GM23338 (cell line): ENCODE data around the gene ZFYVE27. TPM values are rescaled to one million over a fixed set of nuclear protein-coding genes. Genes with fewer than 3 reads are reported as not detected.

Source experiments
- ATAC-seq: fragments of 200-7000 bp; cut with Tn5 transposase; 3 replicates; pipeline ENCODE4 v1.9.1; 2020
- DNase-seq: peaks from one replicate; pipeline ENCODE4 v3.0.0-alpha.2; 2015; ENCODE audit warnings: low spot score
- H2AFZ ChIP-seq: fragments of 200-600 bp; sonication (generic); 2 replicates; pipeline ENCODE4 v1.8.0; 2016; ENCODE audit warnings: antibody characterized with exemption, mild to moderate bottlenecking, moderate library complexity
- H3F3A ChIP-seq: fragments of 200-600 bp; sonication (generic); replicated peaks from 2 replicates; pipeline ENCODE4 v1.8.0; 2017; ENCODE audit warnings: antibody characterized with exemption, mixed run types, low read depth
- H3K27ac ChIP-seq: fragments of 200-600 bp; sonication (generic); 2 replicates; pipeline ENCODE4 v1.6.1; 2016; ENCODE audit warnings: low read depth
- H3K27me3 ChIP-seq: fragments of 200-600 bp; sonication (generic); 2 replicates; pipeline ENCODE4 v1.8.0; 2016; ENCODE audit warnings: mild to moderate bottlenecking, mixed run types, moderate library complexity; ENCODE audit not compliant: insufficient read depth
- H3K36me3 ChIP-seq: fragments of 200-600 bp; sonication (generic); 2 replicates; pipeline ENCODE4 v1.8.0; 2016; ENCODE audit warnings: mild to moderate bottlenecking; ENCODE audit not compliant: insufficient read depth
- H3K4me1 ChIP-seq: fragments of 200-600 bp; sonication (generic); 2 replicates; pipeline ENCODE4 v1.8.0; 2016; ENCODE audit warnings: mild to moderate bottlenecking, moderate library complexity; ENCODE audit not compliant: insufficient read depth
- H3K4me2 ChIP-seq: fragments of 200-600 bp; sonication (generic); 2 replicates; pipeline ENCODE4 v1.7.1; 2017; ENCODE audit warnings: mixed run types
- H3K4me3 ChIP-seq: fragments of 200-600 bp; sonication (generic); 2 replicates; pipeline ENCODE4 v1.6.1; 2016; ENCODE audit warnings: mixed run types
- H3K79me2 ChIP-seq: fragments of 200-600 bp; sonication (generic); replicated peaks from 2 replicates; pipeline ENCODE4 v1.8.0; 2017; ENCODE audit warnings: mild to moderate bottlenecking; ENCODE audit not compliant: insufficient read depth
- H3K9me2 ChIP-seq: fragments of 200-600 bp; sonication (generic); 2 replicates; pipeline ENCODE4 v1.8.0; 2017; ENCODE audit not compliant: insufficient read depth
- H4K20me1 ChIP-seq: fragments of 200-600 bp; sonication (generic); replicated peaks from 2 replicates; pipeline ENCODE4 v1.8.0; 2017; ENCODE audit warnings: mild to moderate bottlenecking; ENCODE audit not compliant: insufficient read depth
- H3K27ac Mint-ChIP-seq: 2 replicates; pipeline ENCODE4 v1.8.0; 2020; ENCODE audit warnings: inconsistent platforms, mild to moderate bottlenecking, moderate library complexity, mixed read lengths
- H3K27me3 Mint-ChIP-seq: 3 replicates; pipeline ENCODE4 v1.8.0; 2022; ENCODE audit warnings: low read depth, mild to moderate bottlenecking, moderate library complexity, mixed read lengths, inconsistent platforms; ENCODE audit not compliant: insufficient read depth, poor library complexity
- H3K36me3 Mint-ChIP-seq: 3 replicates; pipeline ENCODE4 v1.8.0; 2021; ENCODE audit warnings: low read depth, mild to moderate bottlenecking, inconsistent platforms, moderate library complexity, mixed read lengths
- H3K4me1 Mint-ChIP-seq: 3 replicates; pipeline ENCODE4 v1.8.0; 2020; ENCODE audit warnings: mild to moderate bottlenecking, inconsistent platforms, mixed read lengths
- H3K4me3 Mint-ChIP-seq: 3 replicates; pipeline ENCODE4 v1.8.0; 2021; ENCODE audit warnings: moderate library complexity, mild to moderate bottlenecking, inconsistent platforms, mixed read lengths
- H3K9me3 Mint-ChIP-seq: 3 replicates; pipeline ENCODE4 v1.8.0; 2020; ENCODE audit warnings: moderate library complexity, mild to moderate bottlenecking, inconsistent platforms, mixed read lengths
- CREB1 ChIP-seq: fragments of 250-450 bp; sonication (Bioruptor Pico); IDR thresholded peaks from 2 replicates; pipeline ENCODE4 v1.5.0; 2020; ENCODE audit warnings: low read depth, mild to moderate bottlenecking, moderate library complexity
- ETS1 ChIP-seq: IDR thresholded peaks from 2 replicates; pipeline ENCODE4 v1.6.1; 2016; ENCODE audit warnings: antibody characterized with exemption
- EZH2 ChIP-seq: fragments of 200-600 bp; sonication (generic); IDR thresholded peaks from one replicate; pipeline ENCODE4 v1.8.0; 2017; ENCODE audit warnings: antibody characterized with exemption, mild to moderate bottlenecking, low read depth; ENCODE audit not compliant: unreplicated experiment
- EZH2phosphoT487 ChIP-seq: fragments of 200-600 bp; sonication (generic); IDR thresholded peaks from one replicate; pipeline ENCODE4 v1.8.1; 2018; ENCODE audit warnings: antibody characterized with exemption; ENCODE audit not compliant: unreplicated experiment
- JUNB ChIP-seq: IDR thresholded peaks from one replicate; pipeline ENCODE4 v1.6.1; 2016; ENCODE audit warnings: antibody characterized with exemption; ENCODE audit not compliant: unreplicated experiment
- NANOG ChIP-seq: IDR thresholded peaks from 2 replicates; pipeline ENCODE4 v1.6.1; 2016; ENCODE audit warnings: antibody characterized with exemption, borderline replicate concordance
- POLR2AphosphoS5 ChIP-seq: IDR thresholded peaks from 2 replicates; pipeline ENCODE4 v1.6.1; 2016; ENCODE audit warnings: antibody characterized with exemption, low read depth
- REST ChIP-seq: IDR thresholded peaks from one replicate; pipeline ENCODE4 v1.6.1; 2018; ENCODE audit warnings: antibody characterized with exemption; ENCODE audit not compliant: unreplicated experiment
- STAT1 ChIP-seq: IDR thresholded peaks from one replicate; pipeline ENCODE4 v1.6.1; 2016; ENCODE audit warnings: antibody characterized with exemption; ENCODE audit not compliant: unreplicated experiment
- ZNF114 ChIP-seq: fragments of 250-450 bp; sonication (Bioruptor Pico); IDR thresholded peaks from 2 replicates; pipeline ENCODE4 v1.5.0; 2020; ENCODE audit warnings: mild to moderate bottlenecking, moderate library complexity
- ZNF331 ChIP-seq: fragments of 250-450 bp; sonication (Bioruptor Pico); IDR thresholded peaks from 2 replicates; pipeline ENCODE4 v1.5.0; 2020; ENCODE audit warnings: low read depth, mild to moderate bottlenecking, moderate library complexity
- ZNF462 ChIP-seq: fragments of 250-450 bp; sonication (Bioruptor Pico); IDR thresholded peaks from 2 replicates; pipeline ENCODE4 v1.5.0; 2020; ENCODE audit warnings: mild to moderate bottlenecking, moderate library complexity
- polyA plus RNA-seq: library from polyadenylated mRNA; unstranded; fragments of >200 nt; fragmentation: Nextera tagmentation; extraction: Ambion mirVana; gene quantifications from 2 replicates; pipeline ENCODE4 v1.2.1, GENCODE V29; 2016
- total RNA-seq: library from RNA; depleted of rRNA; stranded (reverse); fragments of >200 nt; shearing (Covaris generic); gene quantifications from 2 replicates; pipeline ENCODE4 v1.2.3, GENCODE V29; 2014
- TF ChIP-seq, protein P1 (sequence below), 2 experiments: fragments of 200-600 bp in 1 of 2; sonication (generic) in 1 of 2; conservative IDR thresholded peaks; 2 replicates each; pipeline versions ENCODE4 v1.5.1 to v1.6.1; 2016 to 2017; ENCODE audit warnings: antibody characterized with exemption in 2 of 2, low read depth in 2 of 2, mild to moderate bottlenecking in 2 of 2, moderate library complexity in 1 of 2

Gene ZFYVE27
- total and polyA plus RNA-seq, 2 experiments from 2014 or later, result 15.0 to 25.8 TPM

DNA sequence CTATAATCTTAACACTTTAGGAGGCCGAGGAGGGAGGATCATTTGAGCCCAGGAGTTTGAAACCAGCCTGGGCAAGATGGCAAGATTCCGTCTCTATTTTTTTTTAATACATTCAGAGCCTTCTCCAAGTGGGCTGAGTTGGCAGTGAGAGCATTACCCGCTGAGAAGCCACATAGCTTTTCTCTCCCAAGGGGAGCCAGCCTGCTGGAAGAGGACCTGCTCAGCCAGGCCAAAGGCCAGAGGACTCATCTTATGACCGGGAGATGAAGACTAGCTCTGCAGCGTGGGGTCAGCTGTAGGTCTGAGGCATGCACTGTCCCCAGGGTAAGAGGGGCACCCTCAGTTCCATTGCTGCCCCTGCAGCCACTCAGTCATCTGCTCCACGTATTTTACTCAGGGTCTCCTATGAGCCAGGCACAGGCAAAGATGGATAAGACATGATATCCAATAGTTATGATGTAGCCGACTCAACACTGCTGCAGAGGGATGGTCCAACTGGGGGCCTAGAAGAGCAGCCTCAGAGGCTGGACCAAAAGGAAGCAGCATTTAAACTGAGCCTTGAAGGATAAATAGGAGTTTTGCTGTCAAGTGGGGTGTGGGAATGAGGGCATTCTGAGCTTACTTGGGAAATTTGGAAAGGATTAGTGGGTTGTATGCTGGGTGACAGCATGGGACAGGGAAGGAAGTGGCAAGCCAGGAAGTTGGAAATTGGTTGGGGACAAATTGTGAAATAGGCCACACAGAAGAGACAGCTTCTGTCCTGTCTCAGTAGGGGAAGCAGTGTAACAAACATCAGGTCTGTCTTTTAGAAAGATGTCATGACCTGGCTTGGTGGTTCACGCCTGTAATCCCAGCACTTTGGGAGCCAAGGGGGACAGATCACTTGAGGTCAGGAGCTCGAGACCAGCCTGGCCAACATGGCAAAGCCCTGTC lies 25.0 kb upstream of the ZFYVE27 start:
- Mint-ChIP-seq H3K4me3 (peak overlapping the region; percentile 44), H3K27me3 (peaks cover 19% of the 10 kb centered on the region), H3K36me3 (peaks cover 12% of the 10 kb centered on the region), H3K9me3 (no peaks in the 10 kb centered on the region; the same call in 2 of the 3 replicates), H3K27ac (no peak overlapping the region), H3K4me1 (peaks cover 41% of the 10 kb centered on the region)
- no peak overlapping the region for H3K4me3 ChIP-seq
- no peak overlapping the region for H2AFZ ChIP-seq
- H3K4me1 ChIP-seq, result peaks cover 30% of the 10 kb centered on the region
- H3K27me3 ChIP-seq, result no peaks in the 10 kb centered on the region
- peaks cover 17% of the 10 kb centered on the region for H3F3A ChIP-seq
- DNase-seq, result no peak
- H3K27ac ChIP-seq, result no peak overlapping the region
- no peaks in the 10 kb centered on the region for H3K9me2 ChIP-seq
- H3K4me2 ChIP-seq, result peak overlapping the region; percentile 92; the same call in 1 of the 2 replicates
- no peak for ATAC-seq
- no peaks in the 10 kb centered on the region for H4K20me1 ChIP-seq
- peaks cover 5% of the 10 kb centered on the region; the same call in 1 of the 2 replicates for H3K36me3 ChIP-seq
- H3K79me2 ChIP-seq, result peaks cover 9% of the 10 kb centered on the region
- TF ChIP-seq ZNF114 (CRISPR knock-in tag) (no peak), ZNF331 (CRISPR knock-in tag) (no peak), JUNB (no peak), ETS1 (no peak), NANOG (no peak), REST (no peak), ZNF462 (CRISPR knock-in tag) (no peak), EZH2phosphoT487 (no peak), STAT1 (no peak), CREB1 (CRISPR knock-in tag) (no peak), POLR2AphosphoS5 (no peak), EZH2 (no peak)
- TF ChIP-seq, protein P1, sequence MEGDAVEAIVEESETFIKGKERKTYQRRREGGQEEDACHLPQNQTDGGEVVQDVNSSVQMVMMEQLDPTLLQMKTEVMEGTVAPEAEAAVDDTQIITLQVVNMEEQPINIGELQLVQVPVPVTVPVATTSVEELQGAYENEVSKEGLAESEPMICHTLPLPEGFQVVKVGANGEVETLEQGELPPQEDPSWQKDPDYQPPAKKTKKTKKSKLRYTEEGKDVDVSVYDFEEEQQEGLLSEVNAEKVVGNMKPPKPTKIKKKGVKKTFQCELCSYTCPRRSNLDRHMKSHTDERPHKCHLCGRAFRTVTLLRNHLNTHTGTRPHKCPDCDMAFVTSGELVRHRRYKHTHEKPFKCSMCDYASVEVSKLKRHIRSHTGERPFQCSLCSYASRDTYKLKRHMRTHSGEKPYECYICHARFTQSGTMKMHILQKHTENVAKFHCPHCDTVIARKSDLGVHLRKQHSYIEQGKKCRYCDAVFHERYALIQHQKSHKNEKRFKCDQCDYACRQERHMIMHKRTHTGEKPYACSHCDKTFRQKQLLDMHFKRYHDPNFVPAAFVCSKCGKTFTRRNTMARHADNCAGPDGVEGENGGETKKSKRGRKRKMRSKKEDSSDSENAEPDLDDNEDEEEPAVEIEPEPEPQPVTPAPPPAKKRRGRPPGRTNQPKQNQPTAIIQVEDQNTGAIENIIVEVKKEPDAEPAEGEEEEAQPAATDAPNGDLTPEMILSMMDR (conservative IDR thresholded peaks at IDR 0.05; ENCODE audit: low read depth in 2 of 2), result no peak
